IMR-90 (cell line): ENCODE data around the gene BUB1. TPM values are rescaled to one million over a fixed set of nuclear protein-coding genes. Genes with fewer than 3 reads are reported as not detected.

Experiments
- ATAC-seq: fragments of 200-7000 bp; cut with Tn5 transposase; 2 replicates; pipeline ENCODE4 v1.9.1; 2020; ENCODE audit warnings: low read depth, mild to moderate bottlenecking, moderate library complexity
- BruUV-seq: library from RNA; stranded (reverse); fragments of 400-500 nt; replicated peaks from 2 replicates; lab custom pipeline; 2021; lab: Mats Ljungman, UMichigan
- CTCF ChIA-PET: fragments of 300-600 bp; formaldehyde crosslinking; extraction: SDS; loops from one replicate; lab custom pipeline; 2021; ENCODE audit warnings: antibody characterized with exemption; lab: Yijun Ruan, JAX
- POLR2A ChIA-PET: fragments of 300-600 bp; sonication (Branson Sonifier 250); formaldehyde crosslinking; loops from one replicate; lab custom pipeline; 2022; ENCODE audit warnings: antibody characterized with exemption; ENCODE audit not compliant: unreplicated experiment; lab: Charles Lee
- DNase-seq: peaks from one replicate; pipeline ENCODE4 v3.0.0; 2013
- H2AFZ ChIP-seq: replicated peaks from 2 replicates; pipeline ENCODE3; 2013; ENCODE audit warnings: low read length, mild to moderate bottlenecking; ENCODE audit not compliant: poor library complexity
- H2AK5ac ChIP-seq: 2 replicates; pipeline ENCODE4 v1.6.1; 2013; ENCODE audit warnings: low read depth, low read length, inconsistent platforms
- H2AK9ac ChIP-seq: replicated peaks from 2 replicates; pipeline ENCODE3; 2013; ENCODE audit warnings: mild to moderate bottlenecking, low read depth, low read length, moderate library complexity; ENCODE audit not compliant: poor library complexity
- H2BK120ac ChIP-seq: 2 replicates; pipeline ENCODE4 v1.6.1; 2013; ENCODE audit warnings: low read depth, low read length, inconsistent platforms
- H2BK15ac ChIP-seq: 3 replicates; pipeline ENCODE4 v1.6.1; 2013; ENCODE audit warnings: low read depth, low read length, inconsistent platforms
- H2BK20ac ChIP-seq: 2 replicates; pipeline ENCODE4 v1.6.1; 2013; ENCODE audit warnings: low read depth, mild to moderate bottlenecking, inconsistent platforms, low read length, moderate library complexity
- H2BK5ac ChIP-seq: 2 replicates; pipeline ENCODE4 v1.6.1; 2013; ENCODE audit warnings: mild to moderate bottlenecking, low read depth, low read length, inconsistent platforms; ENCODE audit not compliant: poor library complexity, severe bottlenecking
- H3K14ac ChIP-seq: replicated peaks from 2 replicates; pipeline ENCODE4 v1.6.1; 2013; ENCODE audit warnings: low read depth, low read length, inconsistent platforms
- H3K18ac ChIP-seq: 2 replicates; pipeline ENCODE4 v1.6.1; 2013; ENCODE audit warnings: low read depth, low read length, control low read depth
- H3K23ac ChIP-seq: 2 replicates; pipeline ENCODE4 v1.6.1; 2013; ENCODE audit warnings: low read depth, low read length, inconsistent platforms
- H3K27ac ChIP-seq: 2 replicates; pipeline ENCODE4 v1.5.1; 2013; ENCODE audit warnings: mild to moderate bottlenecking, control low read depth, low read length; ENCODE audit not compliant: insufficient read depth
- H3K27me3 ChIP-seq: 2 replicates; pipeline ENCODE4 v1.6.1; 2013; ENCODE audit warnings: low read length; ENCODE audit not compliant: control insufficient read depth, insufficient read depth
- H3K36me3 ChIP-seq: 2 replicates; pipeline ENCODE4 v1.6.1; 2013; ENCODE audit warnings: low read length, mixed read lengths; ENCODE audit not compliant: control insufficient read depth, insufficient read depth
- H3K4ac ChIP-seq: 2 replicates; pipeline ENCODE4 v1.6.1; 2013; ENCODE audit warnings: low read depth, low read length, inconsistent platforms
- H3K4me1 ChIP-seq: 2 replicates; pipeline ENCODE4 v1.6.1; 2013; ENCODE audit warnings: low read length, mixed read lengths; ENCODE audit not compliant: control insufficient read depth, insufficient read depth
- H3K4me2 ChIP-seq: 2 replicates; pipeline ENCODE4 v1.6.1; 2013; ENCODE audit warnings: low read depth, mild to moderate bottlenecking, control low read depth, low read length, moderate library complexity
- H3K4me3 ChIP-seq: 2 replicates; pipeline ENCODE4 v1.5.1; 2013; ENCODE audit warnings: low read depth, mild to moderate bottlenecking, control low read depth, low read length, moderate library complexity; ENCODE audit not compliant: insufficient read depth
- H3K56ac ChIP-seq: 2 replicates; pipeline ENCODE4 v1.6.1; 2013; ENCODE audit warnings: low read length, inconsistent platforms; ENCODE audit not compliant: insufficient read depth; ENCODE audit errors: extremely low read depth
- H3K79me1 ChIP-seq, 2 experiments: 2 replicates each; pipeline ENCODE4 v1.6.1; 2013; ENCODE audit warnings: low read length in 2 of 2, inconsistent platforms in 1 of 2, low read depth in 1 of 2
- H3K9ac ChIP-seq: 2 replicates; pipeline ENCODE4 v1.6.1; 2013; ENCODE audit warnings: low read depth, low read length, control low read depth
- H3K9me1 ChIP-seq: 2 replicates; pipeline ENCODE4 v1.6.1; 2013; ENCODE audit warnings: low read length, inconsistent platforms; ENCODE audit not compliant: insufficient read depth
- H3K9me3 ChIP-seq: 2 replicates; pipeline ENCODE4 v1.6.1; 2013; ENCODE audit warnings: low read length; ENCODE audit not compliant: control insufficient read depth, insufficient read depth
- H4K20me1 ChIP-seq: 2 replicates; pipeline ENCODE4 v1.6.1; 2013; ENCODE audit warnings: low read length, inconsistent platforms; ENCODE audit not compliant: insufficient read depth
- H4K5ac ChIP-seq: 2 replicates; pipeline ENCODE4 v1.6.1; 2013; ENCODE audit warnings: mild to moderate bottlenecking, low read depth, low read length, control low read depth
- H4K8ac ChIP-seq, 2 experiments: 2 replicates each; pipeline ENCODE4 v1.6.1; 2013; ENCODE audit warnings: low read depth in 2 of 2, low read length in 2 of 2, control low read depth in 1 of 2, inconsistent platforms in 1 of 2
- H4K91ac ChIP-seq: 2 replicates; pipeline ENCODE4 v1.6.1; 2013; ENCODE audit warnings: low read depth, low read length, inconsistent platforms; ENCODE audit not compliant: insufficient read depth
- BHLHE40 ChIP-seq: fragments of 150-350 bp; IDR thresholded peaks from 2 replicates; pipeline ENCODE4 v1.6.1; 2016; ENCODE audit warnings: mild to moderate bottlenecking, low read depth, low read length
- POLR2A ChIP-seq: IDR thresholded peaks from 2 replicates; pipeline ENCODE4 v1.6.1; 2012; ENCODE audit warnings: mild to moderate bottlenecking, low read depth, low read length
- WGBS, 2 experiments: methylation state at CpG; one replicate each; pipeline versions ENCODE4 v1.1.5 to v1.1.7; 2013; ENCODE audit warnings: missing lambda C conversion rate in 2 of 2; ENCODE audit not compliant: insufficient read length in 1 of 2; ENCODE audit errors: extremely low coverage in 2 of 2; 5-methylcytosine and 5-hydroxymethylcytosine counted together
- dilution Hi-C: fragments of 300-500 bp; cut with HindIII; formaldehyde crosslinking; loops from one replicate; pipeline ENCODE4 v1.14.3; 2018; ENCODE audit warnings: low sequenced_read_pairs; ENCODE audit not compliant: unreplicated experiment
- in situ Hi-C: fragments of 300-500 bp; cut with MboI; formaldehyde crosslinking; loops from 3 replicates; pipeline ENCODE4 v1.14.3; 2019; ENCODE audit warnings: low sequenced_read_pairs, inconsistent platforms, mixed read lengths
- intact Hi-C: fragments of 100-400 bp; cut with micrococcal nuclease; formaldehyde crosslinking; loops from 2 replicates; pipeline ENCODE4 v1.10.0; 2022
- polyA plus RNA-seq, 3 experiments: library from polyadenylated mRNA; depleted of rRNA; stranded (reverse); fragments of >200 nt; gene quantifications; 2 replicates each; pipeline ENCODE4 v1.2.3, GENCODE V29; 2012; ENCODE audit warnings: low replicate concordance in 1 of 3
- total RNA-seq: library from RNA; depleted of rRNA; stranded (reverse); fragments of >200 nt; gene quantifications from 2 replicates; pipeline ENCODE4 v1.2.3, GENCODE V29; 2012

BUB1 gene
- total and polyA plus RNA-seq, 2 of the 4 experiments (the other 2 are of a cell fraction): 19.6 to 43.4 TPM

DNA sequence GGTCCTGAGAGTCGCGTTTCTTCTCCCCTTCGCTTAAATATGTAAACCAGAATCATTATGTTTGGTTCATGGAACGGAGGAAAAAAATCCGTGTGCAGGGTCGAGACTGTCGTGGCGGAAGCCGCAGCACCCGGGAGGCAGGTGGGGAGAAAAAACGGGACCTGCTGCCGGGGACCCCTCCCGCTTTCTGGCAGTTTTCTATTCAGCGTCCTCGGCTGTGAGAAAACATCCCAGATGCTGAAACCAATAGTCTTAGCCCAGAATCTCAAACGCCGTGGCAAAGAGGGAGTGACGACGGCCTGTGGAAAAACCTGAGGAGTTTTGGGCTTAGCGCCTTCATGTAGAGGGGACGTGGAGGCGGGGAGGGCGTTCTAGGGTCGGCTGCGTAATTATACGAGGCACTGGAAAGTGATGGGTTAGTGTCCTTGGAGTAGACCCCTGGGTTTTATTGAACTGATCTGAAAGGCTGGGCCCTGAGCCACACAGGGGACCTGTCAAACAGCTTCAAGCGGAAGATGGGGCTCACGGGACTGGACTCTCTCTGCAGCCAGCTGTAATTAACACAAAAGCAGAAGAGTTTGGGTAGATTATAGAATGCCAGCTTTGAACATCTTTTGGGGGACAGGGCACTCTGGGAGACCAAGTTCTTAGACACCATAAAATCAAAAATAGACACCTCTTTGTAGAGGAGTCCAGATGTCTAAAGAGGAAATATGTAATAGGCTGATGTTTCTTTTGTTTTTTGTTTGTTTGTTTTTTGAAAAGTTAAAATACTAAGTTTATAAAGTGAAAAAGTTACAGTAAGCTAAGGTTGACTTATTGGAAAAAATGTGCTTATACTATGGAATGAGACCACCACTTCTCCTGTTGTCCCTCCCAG is 834 bp upstream of the BUB1 start:
- Histone ChIP-seq H3K27ac (peak overlapping the region; percentile 65), H2BK15ac (peak overlapping the region; percentile 11; the same call in 2 of the 3 replicates), H3K4me2 (peak overlapping the region; percentile 92), H2BK120ac (peak overlapping the region; percentile 50; the same call in 1 of the 2 replicates), H3K9me1 (peaks cover 10% of the 10 kb centered on the region), H3K27me3 (peaks cover 16% of the 10 kb centered on the region), H4K20me1 (no peaks in the 10 kb centered on the region), H4K91ac (peak overlapping the region; percentile 49), H4K8ac (peak overlapping the region; percentile 67 to 82), H3K79me1 (peaks cover 12 to 20% of the 10 kb centered on the region in 2 experiments), H4K5ac (peak overlapping the region; percentile 60), H2BK20ac (no peak overlapping the region), H3K9me3 (no peaks in the 10 kb centered on the region), H3K36me3 (no peaks in the 10 kb centered on the region), H2AK9ac (peak overlapping the region; percentile 8), H2BK5ac (peak overlapping the region; percentile 75), H3K4me1 (peaks cover 11% of the 10 kb centered on the region), H3K14ac (peak overlapping the region; percentile 62), H2AFZ (peak overlapping the region; percentile 86), H3K4me3 (peak overlapping the region; percentile 75), H3K4ac (peak overlapping the region; percentile 53), H3K18ac (peak overlapping the region; percentile 63; the same call in 1 of the 2 replicates), H2AK5ac (peak overlapping the region; percentile 27; the same call in 1 of the 2 replicates), H3K56ac (peak overlapping the region; percentile 54), H3K23ac (peak overlapping the region; percentile 67), H3K9ac (peak overlapping the region; percentile 88)
- 3% methylated on average over 7 of the region's 28 CpGs; no CpG with 5 or more reads in 1 of the 2 experiments for WGBS, 2 experiments
- ATAC-seq: peak; percentile 24
- peak; percentile 17 for DNase-seq
- intact Hi-C loops (no loop called here), in situ Hi-C loops (no loop called here), dilution Hi-C loops (no loop called here)
- ChIA-PET POLR2A (no interaction called here), CTCF (interaction anchor here (0.9 to 1.1 kb wide), 3 partner anchors 10 to 28 kb away, joined by 3 read pairs; no protein-coding TSS in a partner anchor)
- BruUV-seq: no TSS peak
- TF ChIP-seq POLR2A: no peak
- TF ChIP-seq BHLHE40: peak; percentile 45; the same call in 1 of the 2 replicates
